Activated T-cell treated with anti-CD3 and anti-CD28 coated beads, Interleukin-2, amount 50 U/mL, for 48 hours (primary cell): ENCODE results near the gene CAMTA2.

ENCODE experiments used
- DNase-seq, 2 experiments: peaks; one replicate each; pipeline ENCODE4 v3.0.0-alpha.2; 2020

Gene CAMTA2

DNA sequence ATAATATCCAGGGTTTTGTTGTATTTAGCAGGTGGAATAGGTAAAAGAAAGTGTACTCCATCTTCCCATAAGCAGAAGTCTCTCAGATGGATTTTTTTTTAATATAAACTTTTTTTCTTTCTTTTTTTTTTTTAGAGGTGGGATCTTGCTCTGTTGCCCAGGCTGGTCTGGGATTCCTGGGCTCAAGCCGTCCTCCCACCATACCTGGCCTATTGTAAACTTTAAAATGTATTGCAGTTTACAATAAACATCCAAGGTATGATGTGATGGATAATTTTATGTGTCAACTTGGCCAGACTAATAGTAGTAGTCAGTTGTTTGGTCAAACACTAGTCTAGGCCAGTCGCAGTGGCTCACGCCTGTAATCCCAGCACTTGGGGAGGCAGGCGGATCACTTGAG is 66.2 kb downstream of the CAMTA2 start:
- no peak for DNase-seq

DNA sequence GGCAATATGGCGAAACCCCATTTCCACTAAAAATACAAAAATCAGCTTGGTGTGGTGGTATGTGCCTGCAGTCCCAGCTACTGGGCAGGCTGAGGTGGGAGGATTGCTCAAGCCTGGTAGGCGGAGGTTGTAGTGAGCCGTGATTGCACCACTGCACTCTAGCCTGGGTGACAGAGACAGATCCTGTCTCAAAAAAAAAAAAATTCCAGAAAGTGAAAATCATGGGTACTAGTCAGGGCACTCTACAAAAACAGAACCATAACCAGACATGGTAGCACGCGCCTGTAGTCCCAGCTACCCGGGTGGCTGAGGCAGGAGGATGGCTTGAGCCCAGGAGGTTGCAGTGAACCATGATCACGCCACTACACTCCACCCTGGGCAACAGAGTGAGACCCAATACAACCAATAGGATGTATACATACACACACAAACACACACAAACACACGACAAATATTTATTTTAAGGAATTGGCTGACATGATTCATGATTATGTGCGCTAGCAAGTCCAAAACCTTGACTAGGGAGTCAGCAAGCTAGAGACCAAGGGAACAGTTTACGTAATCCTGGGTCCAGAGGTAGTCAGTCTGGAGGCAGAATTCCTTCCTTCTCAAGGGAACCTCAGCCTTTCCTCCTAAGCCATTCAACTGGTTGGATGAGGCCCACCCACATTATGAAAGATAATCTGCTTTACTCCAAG is 67.0 kb downstream of the CAMTA2 start:
- DNase-seq, result no peak

DNA sequence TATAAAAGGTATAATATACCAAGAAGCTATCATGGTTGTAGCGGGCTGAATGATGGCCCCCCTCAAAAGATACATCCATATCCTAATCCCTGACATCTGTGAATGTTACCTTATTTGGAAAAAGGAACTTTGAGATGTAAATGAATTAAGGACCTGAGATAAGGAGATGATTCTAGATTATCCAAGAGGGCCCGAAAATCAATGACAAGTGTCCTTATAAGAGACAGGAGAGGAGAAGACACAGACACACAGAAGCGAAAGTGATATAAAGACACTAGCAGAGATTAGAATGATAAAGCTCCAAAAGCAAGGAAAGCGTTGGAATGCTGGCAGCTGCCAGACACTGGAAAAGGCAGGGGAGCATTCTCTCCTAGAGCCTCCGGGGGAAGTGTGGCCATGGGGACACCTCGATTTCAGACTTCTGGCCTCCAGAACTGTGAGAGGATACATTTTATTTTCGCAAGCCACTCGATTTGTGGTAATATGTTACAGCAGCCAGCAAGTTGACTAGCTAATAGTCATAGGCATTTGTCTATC is 67.9 kb downstream of the CAMTA2 start:
- no peak for DNase-seq
